ENCODE measurements around the gene GLT1D1.

DNA sequence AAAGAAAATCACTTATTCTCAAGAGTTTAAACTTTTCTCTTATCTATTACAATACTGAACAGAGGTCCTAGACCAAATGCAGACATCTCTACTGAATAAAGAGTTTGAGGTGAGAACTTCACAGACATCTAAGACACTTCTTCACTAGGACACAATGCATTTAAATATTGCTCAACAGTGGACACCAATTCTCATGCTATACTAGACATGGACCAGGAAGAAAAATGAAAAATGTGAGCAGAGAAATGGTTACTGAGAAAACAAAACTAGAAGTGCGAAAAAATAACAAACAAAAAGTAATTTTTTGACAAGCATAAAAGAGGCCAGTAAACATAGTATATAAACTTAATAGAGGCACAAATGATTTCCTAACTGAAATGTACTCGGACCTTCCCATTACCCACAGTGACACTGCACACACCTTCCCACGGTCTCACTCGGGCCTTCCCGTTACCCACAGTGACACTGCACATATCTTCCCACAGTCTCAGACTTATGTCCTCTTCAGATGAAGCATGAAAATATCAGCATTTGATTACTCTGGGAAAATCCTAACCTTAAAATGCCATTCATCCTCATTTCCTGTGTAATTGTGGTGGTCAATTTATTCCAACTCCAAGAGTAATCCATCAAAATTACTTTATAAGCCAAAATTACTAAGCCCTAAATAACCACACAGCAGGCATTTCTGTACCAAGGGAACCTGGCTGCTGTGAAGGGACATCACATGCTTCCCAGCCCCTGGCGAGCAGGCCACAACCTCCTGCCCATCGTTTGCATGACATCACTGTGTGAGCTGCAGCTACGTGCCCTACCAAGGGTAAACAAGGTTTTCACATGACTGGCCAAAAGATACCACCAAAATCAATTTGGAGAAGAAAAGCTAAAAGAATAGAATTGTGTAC, 35.9 kb upstream of the GLT1D1 start:
- TF ChIP-seq, protein P1, sequence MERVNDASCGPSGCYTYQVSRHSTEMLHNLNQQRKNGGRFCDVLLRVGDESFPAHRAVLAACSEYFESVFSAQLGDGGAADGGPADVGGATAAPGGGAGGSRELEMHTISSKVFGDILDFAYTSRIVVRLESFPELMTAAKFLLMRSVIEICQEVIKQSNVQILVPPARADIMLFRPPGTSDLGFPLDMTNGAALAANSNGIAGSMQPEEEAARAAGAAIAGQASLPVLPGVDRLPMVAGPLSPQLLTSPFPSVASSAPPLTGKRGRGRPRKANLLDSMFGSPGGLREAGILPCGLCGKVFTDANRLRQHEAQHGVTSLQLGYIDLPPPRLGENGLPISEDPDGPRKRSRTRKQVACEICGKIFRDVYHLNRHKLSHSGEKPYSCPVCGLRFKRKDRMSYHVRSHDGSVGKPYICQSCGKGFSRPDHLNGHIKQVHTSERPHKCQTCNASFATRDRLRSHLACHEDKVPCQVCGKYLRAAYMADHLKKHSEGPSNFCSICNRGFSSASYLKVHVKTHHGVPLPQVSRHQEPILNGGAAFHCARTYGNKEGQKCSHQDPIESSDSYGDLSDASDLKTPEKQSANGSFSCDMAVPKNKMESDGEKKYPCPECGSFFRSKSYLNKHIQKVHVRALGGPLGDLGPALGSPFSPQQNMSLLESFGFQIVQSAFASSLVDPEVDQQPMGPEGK (CRISPR knock-in tag; IDR thresholded peaks at IDR 0.05; ENCODE audit: borderline replicate concordance): no peak
- TF ChIP-seq ARNTL (CRISPR knock-in tag; IDR thresholded peaks at IDR 0.05; ENCODE audit: borderline replicate concordance, low read depth) (no peak), OSR1 (CRISPR knock-in tag; IDR thresholded peaks at IDR 0.05) (no peak), ZFP30 (CRISPR knock-in tag; IDR thresholded peaks at IDR 0.05) (no peak), BACH2 (CRISPR knock-in tag; IDR thresholded peaks at IDR 0.05; ENCODE audit: borderline replicate concordance) (no peak), ZNF70 (CRISPR knock-in tag; IDR thresholded peaks at IDR 0.05) (no peak), ZNF8 (CRISPR knock-in tag; IDR thresholded peaks at IDR 0.05) (no peak), GLIS3 (CRISPR knock-in tag; IDR thresholded peaks at IDR 0.05) (no peak), ISL1 (CRISPR knock-in tag; IDR thresholded peaks at IDR 0.05) (peak; percentile 46; the same call in 1 of the 2 replicates), RARB (CRISPR knock-in tag; IDR thresholded peaks at IDR 0.05) (no peak), SNAI2 (CRISPR knock-in tag; IDR thresholded peaks at IDR 0.05) (no peak)
- TF ChIP-seq, protein P2, sequence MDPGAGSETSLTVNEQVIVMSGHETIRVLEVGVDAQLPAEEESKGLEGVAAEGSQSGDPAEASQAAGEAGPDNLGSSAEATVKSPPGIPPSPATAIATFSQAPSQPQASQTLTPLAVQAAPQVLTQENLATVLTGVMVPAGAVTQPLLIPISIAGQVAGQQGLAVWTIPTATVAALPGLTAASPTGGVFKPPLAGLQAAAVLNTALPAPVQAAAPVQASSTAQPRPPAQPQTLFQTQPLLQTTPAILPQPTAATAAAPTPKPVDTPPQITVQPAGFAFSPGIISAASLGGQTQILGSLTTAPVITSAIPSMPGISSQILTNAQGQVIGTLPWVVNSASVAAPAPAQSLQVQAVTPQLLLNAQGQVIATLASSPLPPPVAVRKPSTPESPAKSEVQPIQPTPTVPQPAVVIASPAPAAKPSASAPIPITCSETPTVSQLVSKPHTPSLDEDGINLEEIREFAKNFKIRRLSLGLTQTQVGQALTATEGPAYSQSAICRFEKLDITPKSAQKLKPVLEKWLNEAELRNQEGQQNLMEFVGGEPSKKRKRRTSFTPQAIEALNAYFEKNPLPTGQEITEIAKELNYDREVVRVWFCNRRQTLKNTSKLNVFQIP (CRISPR knock-in tag; IDR thresholded peaks at IDR 0.05; ENCODE audit: borderline replicate concordance, low read depth): no peak
